HG03095 (cell line): Measurements from ENCODE around the gene GULP1.
"Not testable (repeated sequence)": the region's sequence is repeated elsewhere in the genome, so short reads cannot be mapped to it uniquely, and the experiment has no call there.

Experiments
- ATAC-seq: cut with Tn5 transposase; IDR thresholded peaks from one replicate; pipeline ENCODE4 v1.9.1; 2021; ENCODE audit warnings: moderate library complexity; ENCODE audit not compliant: unreplicated experiment

The GULP1 gene, protein sequence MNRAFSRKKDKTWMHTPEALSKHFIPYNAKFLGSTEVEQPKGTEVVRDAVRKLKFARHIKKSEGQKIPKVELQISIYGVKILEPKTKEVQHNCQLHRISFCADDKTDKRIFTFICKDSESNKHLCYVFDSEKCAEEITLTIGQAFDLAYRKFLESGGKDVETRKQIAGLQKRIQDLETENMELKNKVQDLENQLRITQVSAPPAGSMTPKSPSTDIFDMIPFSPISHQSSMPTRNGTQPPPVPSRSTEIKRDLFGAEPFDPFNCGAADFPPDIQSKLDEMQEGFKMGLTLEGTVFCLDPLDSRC

DNA sequence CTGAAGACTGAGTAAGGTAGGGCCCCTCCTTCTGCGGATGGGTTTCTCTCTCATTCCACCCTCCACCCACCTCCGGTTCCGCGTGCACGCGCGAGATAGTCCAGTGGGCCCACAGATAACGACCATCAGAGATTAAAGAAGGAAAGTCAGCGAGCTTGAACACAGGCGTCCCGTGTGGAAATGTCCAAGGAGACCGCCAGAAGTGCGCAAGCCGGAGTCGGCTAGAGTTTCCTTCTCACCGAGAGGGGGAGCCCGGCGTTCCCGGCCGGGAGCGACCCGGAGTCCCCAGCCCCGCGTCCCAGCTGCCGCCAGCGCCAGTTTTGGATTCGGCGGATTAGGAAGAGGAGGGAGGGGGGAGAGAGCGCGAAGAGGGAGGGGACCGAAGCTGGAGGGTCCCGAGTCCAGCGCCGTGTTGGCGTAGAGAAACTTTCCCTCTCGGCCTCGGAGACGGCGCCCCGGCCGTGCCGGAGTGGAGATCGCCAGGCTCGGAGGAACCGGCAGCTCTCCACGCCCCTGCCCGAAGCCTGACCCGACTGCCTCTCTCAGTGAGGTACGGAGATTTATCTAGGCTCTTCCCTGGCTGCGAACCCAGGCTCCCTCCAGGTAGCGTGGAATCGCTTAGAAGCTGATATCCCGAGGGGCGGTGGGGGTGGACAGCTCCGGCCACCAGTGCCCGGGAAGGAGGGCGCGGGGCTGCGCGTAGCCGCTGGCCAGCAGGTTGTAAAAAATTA lies at the start of gene GULP1:
Gene GULP1 (plus strand): TSS at position 258 of the 731 bp plus-strand sequence. CDS start 185,829 bp downstream, outside the sequence.
- ATAC-seq: no peak

DNA sequence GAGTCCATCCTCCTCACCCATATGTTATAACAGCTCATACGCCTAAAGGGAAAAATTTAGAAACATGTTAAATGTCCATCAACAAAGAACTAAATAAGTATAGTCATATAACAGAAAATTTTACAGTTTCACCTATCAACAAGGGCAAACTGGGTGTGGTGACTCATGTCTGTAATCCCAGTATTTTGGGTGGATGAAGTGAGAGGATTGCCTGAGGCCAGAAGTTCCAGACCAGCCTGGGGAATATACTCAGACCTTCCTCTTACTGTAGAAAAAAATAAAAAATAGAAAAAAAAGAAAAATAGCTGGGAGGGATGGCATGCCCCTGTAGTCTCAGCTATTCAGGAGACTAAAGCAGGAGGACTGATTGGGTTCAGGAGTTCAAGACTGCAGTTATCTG lies 48.3 kb upstream of the GULP1 start:
- no peak for ATAC-seq

DNA sequence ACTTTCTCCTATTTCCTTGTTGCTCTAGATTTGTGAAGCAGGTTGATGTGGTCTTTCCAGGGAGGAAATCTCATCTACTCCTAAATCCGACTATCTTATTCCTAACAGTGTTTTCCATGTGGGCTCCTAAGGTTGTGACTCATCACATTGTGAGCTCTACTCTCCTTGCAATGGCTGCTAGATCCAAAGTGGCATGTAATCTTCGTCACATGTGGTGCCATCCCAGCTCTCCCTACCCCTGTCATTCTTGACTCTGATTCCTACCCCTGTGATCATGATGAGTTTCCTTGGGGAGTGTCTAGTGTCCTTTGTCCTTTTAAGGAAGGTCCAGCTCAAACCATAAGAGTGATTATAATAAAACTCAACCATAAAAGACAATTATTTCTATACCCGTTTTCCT lies 47.3 kb upstream of the GULP1 start:
- ATAC-seq: no peak

DNA sequence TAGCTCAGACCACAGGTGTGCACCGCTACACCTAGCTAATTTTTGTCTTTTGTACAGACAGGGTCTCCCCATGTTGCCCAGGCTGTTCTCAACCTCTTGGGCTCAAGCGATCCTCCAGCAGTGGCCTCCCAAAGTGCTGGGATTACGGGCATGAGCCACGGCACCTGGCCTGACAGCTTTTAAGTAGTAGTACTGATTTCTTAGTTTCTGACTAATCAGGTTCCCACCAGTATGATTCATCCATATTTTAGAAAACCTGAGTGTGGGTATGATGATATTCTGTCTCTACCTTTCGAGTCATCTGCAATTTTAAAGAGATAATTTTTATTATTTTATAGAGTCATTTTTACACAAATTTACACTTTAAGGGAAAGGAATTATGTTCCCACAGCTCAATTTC lies 46.4 kb upstream of the GULP1 start:
- ATAC-seq: no peak

DNA sequence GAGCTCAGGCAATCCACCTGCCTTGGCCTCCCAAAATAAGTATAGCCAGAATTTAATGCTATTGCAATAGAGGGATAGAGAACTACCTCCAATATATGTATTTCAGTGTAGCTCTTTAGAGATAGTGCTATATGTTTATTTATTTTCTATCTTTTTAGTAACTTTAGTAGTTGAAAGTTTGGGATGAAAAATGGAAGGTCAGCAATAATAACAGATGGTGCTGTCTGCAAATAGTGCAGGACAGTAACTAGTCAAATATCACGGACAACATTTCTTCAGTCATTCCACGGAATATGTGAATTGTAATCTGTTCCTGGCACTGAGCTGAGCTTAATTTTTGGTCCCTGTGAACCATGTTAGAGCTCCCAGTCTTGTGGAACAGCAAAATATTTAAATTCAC lies 43.2 kb upstream of the GULP1 start:
- ATAC-seq: no peak

DNA sequence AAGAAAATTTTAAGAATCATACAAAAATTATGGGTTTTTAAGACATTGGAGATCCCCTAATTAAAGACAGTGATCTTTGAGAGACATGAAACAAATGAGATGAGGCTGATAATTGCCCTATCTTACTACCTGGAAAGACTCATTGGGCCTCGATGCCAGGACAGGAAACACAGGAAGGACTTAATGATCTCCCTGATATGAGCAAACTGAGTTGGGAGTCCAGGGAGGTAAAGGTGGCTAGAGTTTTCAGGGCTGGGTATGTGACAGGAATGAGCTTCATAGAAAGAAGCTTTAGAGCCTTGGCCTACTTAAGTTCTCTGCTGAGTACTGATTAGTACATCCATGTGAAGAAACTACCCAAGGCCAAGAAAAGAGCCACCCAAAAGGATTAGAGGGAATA lies 40.6 kb upstream of the GULP1 start:
- no peak for ATAC-seq

DNA sequence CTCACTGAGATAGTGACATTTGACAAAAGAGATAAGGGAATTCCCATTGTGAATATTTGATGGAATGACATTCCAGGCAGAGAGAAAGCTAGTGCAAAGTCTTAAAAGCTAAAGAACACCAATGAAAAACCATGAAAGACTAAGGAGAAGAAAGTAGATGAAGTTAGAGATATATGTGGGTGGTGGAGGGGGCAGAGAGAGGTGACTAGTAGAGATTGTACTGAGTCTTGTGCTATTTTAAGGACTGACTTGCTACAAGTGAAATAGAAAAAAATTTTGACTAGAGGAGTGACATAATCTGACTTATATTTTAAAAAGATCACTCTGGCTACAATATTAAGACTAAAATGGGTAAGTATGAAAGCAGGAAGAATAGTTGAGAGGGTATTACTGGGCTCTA lies 35.3 kb upstream of the GULP1 start:
- ATAC-seq: no peak

DNA sequence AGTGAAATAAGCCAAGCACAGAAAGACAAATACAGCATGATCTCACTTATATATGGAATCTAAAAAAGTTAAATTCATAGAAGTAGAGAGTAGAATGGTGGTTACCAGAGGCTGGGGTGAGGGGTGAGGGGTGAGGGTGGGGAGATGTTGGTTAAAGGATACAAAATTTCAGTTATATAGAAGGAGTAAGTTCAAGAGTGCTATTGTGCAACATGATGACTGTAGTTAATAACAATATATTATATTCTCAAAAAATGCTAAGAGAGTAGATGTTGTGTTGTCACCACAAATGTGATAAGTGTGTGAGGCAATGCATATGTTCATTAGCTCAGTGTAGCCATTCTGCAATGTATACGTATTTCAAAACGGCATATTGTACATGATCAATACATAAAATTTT lies 26.4 kb upstream of the GULP1 start:
- no peak for ATAC-seq

DNA sequence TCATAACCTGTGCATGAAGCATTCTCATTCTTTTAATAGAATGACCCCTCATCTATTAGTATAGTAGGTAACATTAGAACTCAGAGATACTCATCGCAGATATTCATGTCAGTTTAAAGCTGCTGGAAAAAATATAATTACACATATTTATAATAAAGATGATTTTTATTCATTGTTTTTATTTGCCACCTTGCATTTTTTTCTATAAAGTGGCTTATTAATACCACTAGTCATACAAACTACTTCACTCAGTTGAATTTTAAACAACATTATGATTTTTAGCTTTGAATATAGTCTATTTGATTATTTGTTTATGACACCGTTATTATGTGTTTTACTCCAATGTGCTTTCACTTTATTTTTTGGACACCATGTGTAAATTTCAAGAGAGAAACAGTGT lies 23.9 kb upstream of the GULP1 start:
- ATAC-seq: no peak

DNA sequence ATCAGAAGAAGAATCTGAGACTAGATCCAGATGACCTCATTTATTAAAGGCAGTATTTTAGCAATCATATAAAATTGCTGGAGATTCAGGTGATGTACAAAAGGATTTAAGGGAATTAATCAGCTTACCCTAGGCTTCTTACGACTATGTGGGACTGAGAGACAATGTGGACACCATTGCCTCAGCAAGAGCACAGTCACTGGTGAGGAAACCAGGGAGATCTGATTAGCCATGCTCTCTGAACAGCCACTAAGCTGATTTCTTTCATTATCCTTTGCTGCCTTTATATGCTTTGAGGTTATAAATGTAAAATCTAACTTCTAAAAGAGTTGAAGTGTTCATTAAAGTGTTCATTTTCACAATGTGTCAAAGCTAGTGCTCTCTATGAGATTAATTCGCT lies 22.7 kb upstream of the GULP1 start:
- ATAC-seq: no peak

DNA sequence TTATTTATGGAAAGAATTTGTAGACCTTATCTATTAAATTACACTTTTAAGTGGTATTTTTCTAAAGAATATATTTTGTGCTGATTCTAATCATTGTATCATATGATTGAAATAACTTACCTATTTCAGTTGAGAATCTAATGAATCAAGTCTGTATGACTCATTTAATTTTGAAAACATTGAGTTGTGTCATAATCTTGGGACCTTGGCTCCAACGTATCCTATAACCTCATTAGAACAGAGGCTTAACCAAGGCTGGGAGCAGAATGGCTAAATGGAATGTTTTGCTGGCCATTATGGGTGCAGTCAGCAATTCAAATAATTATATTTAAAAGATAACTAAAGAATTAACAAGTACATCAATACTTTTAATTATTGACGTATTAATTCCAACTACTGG lies 19.6 kb upstream of the GULP1 start:
- ATAC-seq: no peak

DNA sequence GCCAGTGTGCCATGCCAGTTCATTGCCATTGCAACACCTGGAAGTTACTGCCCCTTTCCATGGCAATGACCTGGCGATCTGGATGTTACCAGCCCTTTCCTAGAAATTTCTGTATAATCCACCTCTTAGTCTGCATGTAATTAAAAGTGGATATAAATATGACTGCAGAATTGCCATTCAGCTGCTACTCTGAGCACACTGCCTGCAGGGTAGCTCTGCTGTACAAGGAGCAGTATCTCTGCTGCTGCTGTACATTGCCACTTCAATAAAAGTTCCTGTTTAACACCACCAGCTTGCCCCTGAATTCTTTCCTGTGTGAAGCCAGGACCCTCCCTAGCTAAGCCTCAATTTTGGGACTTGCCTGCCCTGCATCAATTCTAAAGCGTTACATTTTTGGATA lies 17.4 kb upstream of the GULP1 start:
- ATAC-seq: no peak

DNA sequence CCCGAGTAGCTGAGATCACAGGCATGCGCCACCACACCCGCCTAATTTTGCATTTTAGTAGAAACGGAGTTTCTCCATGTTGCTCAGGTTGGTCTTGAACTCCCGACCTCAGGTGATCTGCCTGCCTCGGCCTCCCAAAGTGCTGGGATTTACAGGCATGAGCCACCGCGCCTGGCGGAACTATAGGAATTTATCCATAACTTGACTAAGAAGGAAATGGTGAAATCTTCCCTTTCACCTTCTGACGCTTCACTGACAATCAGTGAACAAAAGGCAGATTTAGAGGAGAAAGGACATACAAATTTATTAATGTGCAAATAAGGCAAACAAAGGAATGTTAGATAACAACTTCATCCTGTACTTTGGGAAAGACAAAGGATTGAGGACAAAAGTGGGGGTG lies 15.4 kb upstream of the GULP1 start:
- no peak for ATAC-seq

DNA sequence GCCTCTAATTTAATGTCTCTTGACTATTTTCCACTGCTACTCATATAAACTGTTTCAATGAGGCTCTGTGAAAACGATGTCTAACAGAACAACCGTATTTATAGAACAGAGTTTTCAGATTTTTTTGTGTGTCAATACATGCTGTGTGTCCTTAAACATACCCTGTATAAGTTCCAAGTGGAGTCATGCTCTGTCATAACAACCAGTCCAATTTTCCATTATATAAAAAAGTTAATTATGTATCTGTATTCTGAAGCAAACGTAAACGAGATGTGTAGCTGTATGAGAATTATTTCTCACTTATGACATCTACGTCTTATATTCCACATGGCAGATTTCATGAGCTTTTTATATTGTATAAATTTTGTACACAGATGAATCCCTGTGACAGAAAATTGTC lies 13.9 kb upstream of the GULP1 start:
- ATAC-seq: no peak

DNA sequence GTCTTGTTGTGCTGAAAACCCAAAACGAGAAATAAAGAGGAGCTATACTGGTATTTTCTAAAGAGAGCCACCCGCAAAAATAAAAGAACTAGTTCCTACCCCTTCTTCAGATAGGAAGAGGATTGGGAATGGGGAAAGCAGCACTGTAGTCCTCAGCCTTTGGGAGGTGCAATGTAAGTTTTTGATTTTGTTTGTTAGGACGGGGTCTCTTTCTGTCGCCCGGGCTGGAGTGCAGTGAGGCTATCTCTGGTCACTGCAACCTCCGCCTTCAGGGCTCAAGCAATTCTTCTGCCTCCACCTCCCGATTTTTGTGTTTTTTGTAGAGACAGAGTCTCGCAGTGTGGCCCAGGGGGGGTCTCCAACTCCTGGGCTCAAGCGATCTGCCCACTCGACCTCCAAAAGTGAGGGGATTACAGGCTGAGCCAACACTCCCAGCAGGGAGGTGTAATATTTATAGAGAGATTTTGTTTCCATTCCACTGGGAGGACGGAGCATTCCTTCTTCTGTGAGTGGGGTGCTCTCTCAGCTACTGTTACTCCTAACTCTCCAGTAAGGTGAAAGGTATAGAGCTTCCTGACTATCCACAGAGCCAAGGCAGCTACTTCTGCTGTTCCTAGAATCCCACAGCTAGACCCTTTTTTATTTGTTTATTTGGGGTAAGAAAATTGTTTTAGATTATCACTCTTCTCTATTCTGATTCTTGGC lies 13.1 kb upstream of the GULP1 start:
- no peak for ATAC-seq

DNA sequence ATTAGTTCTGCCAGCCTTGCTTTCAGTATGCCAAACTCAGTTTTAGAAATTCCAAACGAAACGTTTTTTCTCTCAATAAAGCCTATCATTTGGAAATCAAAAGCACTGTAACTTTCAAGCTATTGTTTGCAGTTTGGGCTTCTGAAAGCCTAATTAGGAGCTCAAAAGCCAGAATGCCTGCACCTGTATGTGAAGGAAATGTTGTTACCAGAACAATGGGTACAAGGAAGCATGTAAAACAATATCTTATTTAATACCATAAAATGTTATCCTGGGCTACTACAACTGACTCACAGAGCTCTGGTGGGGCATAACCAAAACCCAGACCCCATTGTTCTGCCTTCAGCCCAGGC lies 12.6 kb upstream of the GULP1 start:
- ATAC-seq: no peak

DNA sequence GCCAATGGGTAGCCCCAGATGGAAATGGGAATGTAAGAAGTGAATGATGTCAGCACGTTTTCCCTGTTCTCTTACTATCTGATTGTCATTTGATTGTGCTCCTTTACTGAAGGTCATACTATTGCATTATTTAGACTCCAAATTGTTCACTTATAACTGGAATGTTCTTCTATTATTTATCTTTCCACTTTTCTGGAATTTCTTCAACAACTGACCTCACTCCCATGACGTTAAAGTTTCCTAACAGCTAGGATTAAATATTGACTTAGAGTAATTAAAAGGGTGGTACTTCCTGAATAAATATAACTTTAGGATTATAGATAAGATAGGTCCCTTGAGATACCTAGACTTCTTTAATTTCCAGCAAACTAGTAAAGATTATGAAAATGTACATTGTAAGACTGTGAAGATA lies 10.9 kb upstream of the GULP1 start:
- no peak for ATAC-seq

DNA sequence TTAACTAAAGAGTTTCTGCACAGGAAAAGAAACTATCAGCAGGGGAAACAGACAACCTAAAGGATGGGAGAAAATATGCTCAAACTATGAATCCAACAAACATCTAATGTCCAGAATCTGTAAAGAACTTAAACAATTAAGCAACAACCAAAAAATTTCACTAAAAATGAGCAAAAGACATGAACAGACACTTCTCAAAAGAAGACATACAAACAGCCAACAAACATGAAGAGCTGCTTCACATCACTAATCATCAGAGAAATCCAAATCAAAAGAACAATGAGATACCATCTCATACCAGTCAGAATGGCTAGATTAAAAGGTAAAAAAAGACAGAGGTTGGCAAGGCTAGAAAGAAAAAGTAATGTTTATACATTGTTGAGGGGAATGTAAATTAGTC lies 8.8 kb upstream of the GULP1 start:
- no peak for ATAC-seq

DNA sequence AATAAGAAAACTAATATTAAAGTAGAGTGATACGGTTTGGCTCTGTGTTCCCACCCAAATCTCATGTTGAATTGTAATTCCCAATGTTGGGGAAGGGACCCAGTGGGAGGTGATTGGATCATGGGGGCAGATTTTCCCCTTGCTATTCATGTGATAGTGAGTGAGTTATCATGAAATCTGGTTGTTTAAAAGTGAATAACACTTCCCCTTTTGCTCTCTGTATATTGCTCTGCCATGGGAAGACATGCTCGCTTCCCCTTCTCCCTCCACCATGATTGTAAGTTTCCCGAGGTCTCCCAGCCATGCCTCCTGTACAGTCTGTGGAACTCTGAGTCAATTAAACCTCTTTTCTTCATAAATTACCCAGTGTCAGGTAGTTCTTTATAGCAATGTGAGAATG lies 7.4 kb upstream of the GULP1 start:
- ATAC-seq: not testable (repeated sequence)

DNA sequence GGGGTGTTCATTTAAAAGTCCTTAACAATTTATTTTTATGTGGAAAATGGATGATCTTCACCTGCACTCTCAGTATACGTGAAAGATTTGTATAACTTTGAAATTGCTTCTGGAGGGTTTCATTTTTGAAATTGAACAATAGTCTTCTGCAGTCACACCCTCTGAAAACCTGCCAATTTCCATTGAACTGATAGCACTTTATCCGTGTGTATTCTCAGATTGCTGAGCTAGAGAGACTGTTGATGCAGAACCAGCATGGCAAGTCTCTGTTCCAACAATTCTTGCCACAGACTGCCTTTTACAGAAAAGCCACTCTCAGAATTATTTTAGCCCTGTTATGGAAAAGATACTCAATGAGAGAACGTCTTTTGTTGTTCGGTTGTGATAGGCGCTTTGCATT lies 6.6 kb upstream of the GULP1 start:
- ATAC-seq: no peak

DNA sequence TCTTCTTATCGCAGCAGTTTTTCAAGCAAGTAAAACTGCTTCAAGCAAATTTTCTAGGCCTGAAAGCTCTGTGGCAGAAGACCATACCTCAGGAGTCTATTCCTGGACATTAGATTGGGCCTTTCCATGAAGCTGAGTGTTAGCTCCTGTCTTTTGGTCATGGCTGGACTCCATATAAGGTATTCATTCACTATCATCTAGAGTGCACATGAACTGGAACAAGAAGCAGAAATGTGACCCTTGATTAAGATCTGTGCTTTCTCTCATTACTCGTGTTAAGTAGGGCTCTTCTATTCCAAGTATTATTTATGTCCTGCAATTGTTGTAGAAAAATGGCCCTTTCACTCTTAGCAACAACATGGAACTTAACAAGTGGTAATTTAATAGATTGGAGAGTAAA lies 5.9 kb upstream of the GULP1 start:
- no peak for ATAC-seq

DNA sequence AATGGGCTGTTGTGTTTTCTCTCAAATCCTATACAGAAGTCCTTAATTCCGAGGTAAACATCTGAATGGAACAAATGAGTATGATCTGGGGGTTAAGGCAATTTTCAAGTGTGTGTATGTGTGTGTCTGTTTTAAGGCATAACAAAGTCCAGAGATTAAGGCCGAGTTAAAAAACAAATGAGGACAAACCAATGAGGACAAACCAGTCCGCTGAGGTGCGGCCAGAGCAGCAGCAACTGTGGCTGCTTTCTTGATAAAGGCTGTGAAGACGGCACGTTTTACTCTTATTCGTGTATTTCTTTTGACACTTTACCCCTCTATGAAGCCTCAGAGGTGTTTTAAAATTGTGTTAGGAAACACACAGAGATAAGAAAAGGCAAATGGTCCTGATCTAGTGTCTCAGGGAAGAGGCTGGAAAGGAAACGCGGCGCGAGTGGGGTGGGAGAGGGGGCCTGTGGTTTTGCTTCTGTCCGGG lies 495 bp upstream of the GULP1 start:
- ATAC-seq: no peak
